GM12878 (cell line): ENCODE results near the gene GNPTG. TPM values are rescaled to one million over a fixed set of nuclear protein-coding genes. Genes with fewer than 3 reads are reported as not detected.

Experiments used
- ATAC-seq: fragments of 200-7000 bp; cut with Tn5 transposase; 3 replicates; pipeline ENCODE4 v1.9.1; 2020; ENCODE audit warnings: mild to moderate bottlenecking, moderate library complexity
- BruUV-seq: library from RNA; stranded (reverse); fragments of 400-500 nt; replicated peaks from 2 replicates; lab custom pipeline; 2021; lab: Mats Ljungman, UMichigan
- CTCF ChIA-PET: fragments of 300-600 bp; sonication (Branson Sonifier 250); formaldehyde crosslinking; extraction: SDS; loops from one replicate; lab custom pipeline; 2021; ENCODE audit warnings: inconsistent platforms; lab: Yijun Ruan, JAX
- POLR2A ChIA-PET: fragments of 350-600 bp; formaldehyde crosslinking; extraction: SDS; loops from one replicate; lab custom pipeline; 2021; ENCODE audit warnings: inconsistent platforms; lab: Charles Lee
- RAD21 ChIA-PET: fragments of 300-600 bp; sonication (Branson Sonifier 250); formaldehyde crosslinking; loops from one replicate; lab custom pipeline; 2023; ENCODE audit warnings: antibody characterized with exemption; ENCODE audit not compliant: unreplicated experiment; lab: Charles Lee
- SMC1A ChIA-PET: fragments of 300-600 bp; sonication (Branson Sonifier 250); formaldehyde crosslinking; loops from one replicate; lab custom pipeline; 2023; ENCODE audit not compliant: unreplicated experiment, uncharacterized antibody; lab: Charles Lee
- DNase-seq: peaks from one replicate; pipeline ENCODE4 v3.0.0-alpha.2; 2011; ENCODE audit warnings: low read depth, low spot score
- FAIRE-seq: peaks from 3 replicates; lab custom pipeline; 2011; peaks lifted over from hg19 to GRCh38; lab: Jason Lieb, UNC
- H2AFZ ChIP-seq: 2 replicates; pipeline ENCODE4 v1.6.0; 2011; ENCODE audit warnings: low read depth, low read length, control low read depth; ENCODE audit not compliant: control insufficient read depth
- H3K27ac ChIP-seq: 2 replicates; pipeline ENCODE4 v1.5.1; 2011; ENCODE audit warnings: control low read depth; ENCODE audit not compliant: control insufficient read depth, insufficient read depth
- H3K27me3 ChIP-seq, 2 experiments: replicated peaks in 1 of 2; 2 replicates each; pipeline versions ENCODE4 v1.6.0 to v1.6.1; 2011; ENCODE audit warnings: low read length in 1 of 2; ENCODE audit not compliant: control insufficient read depth in 2 of 2, insufficient read depth in 2 of 2
- H3K36me3 ChIP-seq, 2 experiments: 2 replicates each; pipeline ENCODE4 v1.5.1; 2011; ENCODE audit warnings: low read length in 1 of 2; ENCODE audit not compliant: control insufficient read depth in 2 of 2, insufficient read depth in 2 of 2
- H3K4me1 ChIP-seq: 2 replicates; pipeline ENCODE4 v1.6.1; 2011; ENCODE audit warnings: mild to moderate bottlenecking, low read length, moderate library complexity, mixed read lengths; ENCODE audit not compliant: control insufficient read depth, insufficient read depth
- H3K4me2 ChIP-seq: 2 replicates; pipeline ENCODE4 v1.6.0; 2011; ENCODE audit warnings: control low read depth; ENCODE audit not compliant: control insufficient read depth, insufficient read depth
- H3K4me3 ChIP-seq: fragments of 200-600 bp; sonication (generic); 2 replicates; pipeline ENCODE4 v1.5.1; 2016
- H3K79me2 ChIP-seq: 2 replicates; pipeline ENCODE4 v1.6.0; 2011; ENCODE audit warnings: low read length; ENCODE audit not compliant: control insufficient read depth, insufficient read depth
- H3K9ac ChIP-seq: 2 replicates; pipeline ENCODE4 v1.8.0; 2011; ENCODE audit warnings: low read length, control low read depth, mixed read lengths; ENCODE audit not compliant: control insufficient read depth, insufficient read depth
- H3K9me3 ChIP-seq: replicated peaks from 3 replicates; pipeline ENCODE4 v1.5.1; 2011; ENCODE audit warnings: mild to moderate bottlenecking, low read length; ENCODE audit not compliant: control insufficient read depth, insufficient read depth
- H4K20me1 ChIP-seq: 2 replicates; pipeline ENCODE4 v1.6.0; 2011; ENCODE audit not compliant: control insufficient read depth, insufficient read depth
- BRCA1 ChIP-seq: IDR thresholded peaks from 2 replicates; pipeline ENCODE4 v1.6.1; 2011; ENCODE audit warnings: low read depth, low read length, improper control_type of control experiment
- HDGF ChIP-seq: fragments of 450-650 bp; IDR thresholded peaks from 2 replicates; pipeline ENCODE4 v1.6.1; 2016; ENCODE audit warnings: antibody characterized with exemption
- NFYB ChIP-seq: IDR thresholded peaks from 2 replicates; pipeline ENCODE4 v1.6.1; 2011; ENCODE audit warnings: low read depth, mild to moderate bottlenecking, low read length, improper control_type of control experiment, moderate library complexity; ENCODE audit not compliant: insufficient read depth
- POLR2A ChIP-seq: IDR thresholded peaks from 2 replicates; pipeline ENCODE4 v1.6.1; 2011; ENCODE audit warnings: low read depth, mild to moderate bottlenecking, low read length
- POLR2AphosphoS2 ChIP-seq: IDR thresholded peaks from 2 replicates; pipeline ENCODE4 v1.6.1; 2011; ENCODE audit warnings: low read depth, mild to moderate bottlenecking, low read length, improper control_type of control experiment, moderate library complexity
- SMAD5 ChIP-seq: IDR thresholded peaks from 2 replicates; pipeline ENCODE4 v1.6.1; 2016; ENCODE audit warnings: antibody characterized with exemption, low read depth
- TARDBP ChIP-seq: IDR thresholded peaks from 2 replicates; pipeline ENCODE4 v1.6.1; 2016; ENCODE audit warnings: borderline replicate concordance
- YBX1 ChIP-seq: fragments of 450-650 bp; IDR thresholded peaks from 2 replicates; pipeline ENCODE4 v1.6.1; 2016; ENCODE audit warnings: antibody characterized with exemption
- ZNF24 ChIP-seq: fragments of 450-650 bp; IDR thresholded peaks from 2 replicates; pipeline ENCODE4 v1.6.1; 2017; ENCODE audit warnings: antibody characterized with exemption, mild to moderate bottlenecking
- ZNF274 ChIP-seq: IDR thresholded peaks from one replicate; pipeline ENCODE4 v1.8.0; 2011; ENCODE audit not compliant: insufficient read length, insufficient read depth
- WGBS: methylation state at CpG from one replicate; pipeline ENCODE4 v1.1.6; 2016; ENCODE audit warnings: low lambda C conversion rate; ENCODE audit not compliant: insufficient replicate concordance, insufficient coverage; ENCODE audit errors: missing lambda C conversion rate; 5-methylcytosine and 5-hydroxymethylcytosine counted together
- in situ Hi-C: fragments of 300-500 bp; cut with MboI; formaldehyde crosslinking; loops from 9 replicates; pipeline ENCODE4 v1.14.3; 2018; ENCODE audit warnings: mixed read lengths
- intact Hi-C: fragments of 100-400 bp; cut with micrococcal nuclease; formaldehyde crosslinking; loops from one replicate; pipeline ENCODE4 v1.14.2; 2022; ENCODE audit not compliant: unreplicated experiment
- polyA plus RNA-seq, 11 experiments: library from polyadenylated mRNA; depleted of rRNA in 4 of 11; unstranded in 6 of 11; stranded (reverse) in 5 of 11; fragments of >200 nt; fragmentation: Nextera tagmentation in 4 of 11; fragmentation: Illumina TruSeq in 1 of 11; extraction: Ambion mirVana in 4 of 11; extraction: Trizol in 1 of 11; gene quantifications; 1 replicate in 1 of 11; 2 replicates in 10 of 11; pipeline versions ENCODE4 v1.2.1 to v1.2.3, GENCODE V29; 2011 to 2016; ENCODE audit warnings: inconsistent platforms in 2 of 11, missing spikeins in 2 of 11, low read depth in 1 of 11
- total RNA-seq, 4 experiments: library from RNA; depleted of rRNA in 3 of 4; stranded (reverse); fragments of >200 nt in 3 of 4; fragmentation: Illumina TruSeq in 1 of 4; extraction: Trizol in 1 of 4; gene quantifications; 2 replicates each; pipeline versions ENCODE4 v1.2.1 to v1.2.3, GENCODE V29; 2013 to 2021
- TF ChIP-seq, protein P1 (sequence below): IDR thresholded peaks from 2 replicates; pipeline ENCODE4 v1.6.1; 2011; ENCODE audit warnings: borderline replicate concordance, low read depth, mild to moderate bottlenecking, moderate library complexity, low read length; ENCODE audit not compliant: insufficient read depth, poor library complexity, severe bottlenecking
- TF ChIP-seq, protein P2 (sequence below): fragments of 450-650 bp; IDR thresholded peaks from 2 replicates; pipeline ENCODE4 v1.6.1; 2017; ENCODE audit warnings: mild to moderate bottlenecking, moderate library complexity

GNPTG gene
- total and polyA plus RNA-seq, 10 of the 15 experiments (the other 5 are each of a cell fraction or from before 2014, with no cell fraction given), result 0.80 to 32.6 (median 20.9) TPM

GRCh38 chr16:1313721-1314369 is 37.9 kb upstream of the GNPTG start:
- FAIRE-seq, result no peak
- no peak for DNase-seq
- POLR2A ChIA-PET, result no interaction called here

DNA sequence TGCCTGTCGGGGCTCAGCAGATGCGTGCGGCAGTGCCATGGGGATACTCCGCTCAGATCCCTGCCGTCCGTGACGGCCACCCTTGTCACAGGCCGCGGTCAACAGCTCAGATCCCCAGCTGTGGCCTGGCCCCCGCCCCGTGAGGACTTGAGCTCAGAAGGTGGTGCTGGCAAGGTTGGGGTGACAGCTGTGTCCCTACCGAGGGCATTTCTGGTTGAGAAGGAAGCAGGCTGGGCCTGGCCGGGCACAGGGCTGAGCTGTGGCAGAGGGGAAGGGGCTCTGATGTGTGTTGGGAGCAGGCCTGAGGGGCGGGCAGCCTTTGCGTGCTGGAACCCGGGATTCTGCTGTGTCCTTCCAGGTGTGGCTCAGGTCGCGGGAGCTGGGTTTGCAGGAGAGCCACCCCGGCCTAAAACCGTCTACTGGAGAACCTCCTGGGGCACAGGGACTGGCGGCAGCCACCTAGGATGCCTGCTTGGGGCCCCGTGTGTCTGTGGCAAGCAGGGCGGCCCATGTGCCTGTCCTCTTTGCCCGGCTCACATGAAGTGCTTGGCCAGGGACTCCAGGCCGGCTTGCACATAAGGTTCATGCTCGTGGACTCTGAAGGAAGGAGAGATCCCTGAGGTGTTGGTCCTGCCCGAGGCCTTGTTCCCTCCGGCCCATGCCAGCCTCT is 37.2 kb upstream of the GNPTG start:
- ChIA-PET SMC1A (no interaction called here), POLR2A (no interaction called here), RAD21 (no interaction called here), CTCF (no interaction called here)
- WGBS, result 94% methylated on average over 28 of the region's 28 CpGs
- Histone ChIP-seq H3K4me1 (peaks cover 7% of the 10 kb centered on the region), H3K27me3 (no peaks in the 10 kb centered on the region), H3K4me3 (no peak overlapping the region), H3K79me2 (peaks cover 52% of the 10 kb centered on the region), H4K20me1 (peaks cover 39% of the 10 kb centered on the region), H3K4me2 (no peak overlapping the region), H3K9me3 (no peaks in the 10 kb centered on the region), H3K27ac (no peak overlapping the region), H2AFZ (no peak overlapping the region), H3K9ac (no peak overlapping the region), H3K36me3 (peaks cover 33 to 54% of the 10 kb centered on the region in 2 experiments)
- no peak for FAIRE-seq
- no TSS peak for BruUV-seq
- in situ Hi-C loops, result no loop called here
- ATAC-seq, result no peak
- intact Hi-C loops, result no loop called here
- no peak for DNase-seq
- no peak for TF ChIP-seq BRCA1
- TF ChIP-seq, protein P1, sequence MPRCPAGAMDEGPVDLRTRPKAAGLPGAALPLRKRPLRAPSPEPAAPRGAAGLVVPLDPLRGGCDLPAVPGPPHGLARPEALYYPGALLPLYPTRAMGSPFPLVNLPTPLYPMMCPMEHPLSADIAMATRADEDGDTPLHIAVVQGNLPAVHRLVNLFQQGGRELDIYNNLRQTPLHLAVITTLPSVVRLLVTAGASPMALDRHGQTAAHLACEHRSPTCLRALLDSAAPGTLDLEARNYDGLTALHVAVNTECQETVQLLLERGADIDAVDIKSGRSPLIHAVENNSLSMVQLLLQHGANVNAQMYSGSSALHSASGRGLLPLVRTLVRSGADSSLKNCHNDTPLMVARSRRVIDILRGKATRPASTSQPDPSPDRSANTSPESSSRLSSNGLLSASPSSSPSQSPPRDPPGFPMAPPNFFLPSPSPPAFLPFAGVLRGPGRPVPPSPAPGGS, result no peak
- TF ChIP-seq TARDBP, result no peak
- TF ChIP-seq, protein P2, sequence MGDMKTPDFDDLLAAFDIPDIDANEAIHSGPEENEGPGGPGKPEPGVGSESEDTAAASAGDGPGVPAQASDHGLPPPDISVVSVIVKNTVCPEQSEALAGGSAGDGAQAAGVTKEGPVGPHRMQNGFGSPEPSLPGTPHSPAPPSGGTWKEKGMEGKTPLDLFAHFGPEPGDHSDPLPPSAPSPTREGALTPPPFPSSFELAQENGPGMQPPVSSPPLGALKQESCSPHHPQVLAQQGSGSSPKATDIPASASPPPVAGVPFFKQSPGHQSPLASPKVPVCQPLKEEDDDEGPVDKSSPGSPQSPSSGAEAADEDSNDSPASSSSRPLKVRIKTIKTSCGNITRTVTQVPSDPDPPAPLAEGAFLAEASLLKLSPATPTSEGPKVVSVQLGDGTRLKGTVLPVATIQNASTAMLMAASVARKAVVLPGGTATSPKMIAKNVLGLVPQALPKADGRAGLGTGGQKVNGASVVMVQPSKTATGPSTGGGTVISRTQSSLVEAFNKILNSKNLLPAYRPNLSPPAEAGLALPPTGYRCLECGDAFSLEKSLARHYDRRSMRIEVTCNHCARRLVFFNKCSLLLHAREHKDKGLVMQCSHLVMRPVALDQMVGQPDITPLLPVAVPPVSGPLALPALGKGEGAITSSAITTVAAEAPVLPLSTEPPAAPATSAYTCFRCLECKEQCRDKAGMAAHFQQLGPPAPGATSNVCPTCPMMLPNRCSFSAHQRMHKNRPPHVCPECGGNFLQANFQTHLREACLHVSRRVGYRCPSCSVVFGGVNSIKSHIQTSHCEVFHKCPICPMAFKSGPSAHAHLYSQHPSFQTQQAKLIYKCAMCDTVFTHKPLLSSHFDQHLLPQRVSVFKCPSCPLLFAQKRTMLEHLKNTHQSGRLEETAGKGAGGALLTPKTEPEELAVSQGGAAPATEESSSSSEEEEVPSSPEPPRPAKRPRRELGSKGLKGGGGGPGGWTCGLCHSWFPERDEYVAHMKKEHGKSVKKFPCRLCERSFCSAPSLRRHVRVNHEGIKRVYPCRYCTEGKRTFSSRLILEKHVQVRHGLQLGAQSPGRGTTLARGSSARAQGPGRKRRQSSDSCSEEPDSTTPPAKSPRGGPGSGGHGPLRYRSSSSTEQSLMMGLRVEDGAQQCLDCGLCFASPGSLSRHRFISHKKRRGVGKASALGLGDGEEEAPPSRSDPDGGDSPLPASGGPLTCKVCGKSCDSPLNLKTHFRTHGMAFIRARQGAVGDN, result no peak
- no peak for TF ChIP-seq HDGF
- TF ChIP-seq POLR2AphosphoS2, result no peak
- TF ChIP-seq SMAD5, result no peak
- no peak for TF ChIP-seq YBX1
- no peak for TF ChIP-seq ZNF24
- TF ChIP-seq NFYB, result no peak

More at GRCh38 chr16:1313721-1314369, 37.9 kb upstream of the GNPTG start:
- intact Hi-C loops (no loop called here), in situ Hi-C loops (no loop called here)
- H3K79me2 ChIP-seq, result peaks cover 52% of the 10 kb centered on the region
- H2AFZ ChIP-seq, result no peak overlapping the region
- H3K4me1 ChIP-seq, result peaks cover 7% of the 10 kb centered on the region
- ChIA-PET RAD21 (no interaction called here), CTCF (no interaction called here), SMC1A (no interaction called here)
- no peaks in the 10 kb centered on the region for H3K9me3 ChIP-seq
- H3K27ac ChIP-seq, result no peak overlapping the region
- H3K9ac ChIP-seq, result no peak overlapping the region
- no peak for ATAC-seq
- no peaks in the 10 kb centered on the region for H3K27me3 ChIP-seq
- no peak for TF ChIP-seq ZNF274
- peak; percentile 36; the same call in 1 of the 2 replicates for TF ChIP-seq POLR2A
- no peak overlapping the region for H3K4me3 ChIP-seq
- no TSS peak for BruUV-seq
- peaks cover 29 to 48% of the 10 kb centered on the region in 2 experiments for H3K36me3 ChIP-seq
- peaks cover 35% of the 10 kb centered on the region for H4K20me1 ChIP-seq
- H3K4me2 ChIP-seq, result no peak overlapping the region
- 97% methylated on average over 32 of the region's 38 CpGs for WGBS
